H1 (cell line): ENCODE results near the gene GYPC. TPM values are rescaled to one million over a fixed set of nuclear protein-coding genes. Genes with fewer than 3 reads are reported as not detected.

Source experiments
- CTCF ChIA-PET: fragments of 300-600 bp; sonication (Branson Sonifier 250); formaldehyde crosslinking; loops from one replicate; lab custom pipeline; 2021; ENCODE audit not compliant: partially characterized antibody; lab: Charles Lee
- POLR2A ChIA-PET: fragments of 300-600 bp; sonication (Branson Sonifier 250); formaldehyde crosslinking; loops from one replicate; lab custom pipeline; 2021; ENCODE audit warnings: inconsistent platforms; ENCODE audit not compliant: partially characterized antibody; lab: Charles Lee
- DNase-seq, 2 experiments: peaks; one replicate each; pipeline versions ENCODE4 v3.0.0 to v3.0.0-alpha.2; 2010 to 2022; ENCODE audit warnings: low spot score in 2 of 2, low read depth in 1 of 2, mixed read lengths in 1 of 2
- FAIRE-seq: peaks from 2 replicates; lab custom pipeline; 2011; peaks lifted over from hg19 to GRCh38; lab: Jason Lieb, UNC
- H2AFZ ChIP-seq: 2 replicates; pipeline ENCODE4 v1.8.1; 2012; ENCODE audit warnings: low read length, inconsistent platforms
- H2AK5ac ChIP-seq: 2 replicates; pipeline ENCODE4 v1.6.1; 2013; ENCODE audit warnings: low read depth, low read length
- H2BK120ac ChIP-seq: replicated peaks from 2 replicates; pipeline ENCODE3; 2013; ENCODE audit warnings: low read depth, low read length, inconsistent platforms
- H2BK12ac ChIP-seq: 2 replicates; pipeline ENCODE4 v1.6.1; 2013; ENCODE audit warnings: low read depth, low read length
- H2BK15ac ChIP-seq: 2 replicates; pipeline ENCODE4 v1.6.1; 2013; ENCODE audit warnings: low read length
- H2BK20ac ChIP-seq: 2 replicates; pipeline ENCODE4 v1.6.1; 2013; ENCODE audit warnings: low read length
- H2BK5ac ChIP-seq: 2 replicates; pipeline ENCODE4 v1.6.1; 2013; ENCODE audit warnings: low read depth, low read length
- H3K14ac ChIP-seq: 2 replicates; pipeline ENCODE4 v1.6.1; 2013; ENCODE audit warnings: inconsistent platforms; ENCODE audit not compliant: insufficient read length
- H3K18ac ChIP-seq: 2 replicates; pipeline ENCODE4 v1.6.1; 2013; ENCODE audit warnings: low read length; ENCODE audit errors: extremely low read depth
- H3K23ac ChIP-seq: 2 replicates; pipeline ENCODE4 v1.6.1; 2013; ENCODE audit warnings: inconsistent platforms; ENCODE audit not compliant: insufficient read length
- H3K23me2 ChIP-seq: 2 replicates; pipeline ENCODE4 v1.6.1; 2013; ENCODE audit warnings: low read depth, low read length
- H3K27ac ChIP-seq: 2 replicates; pipeline ENCODE4 v1.6.1; 2011; ENCODE audit warnings: low read depth, low read length, inconsistent platforms
- H3K27me3 ChIP-seq, 4 experiments: replicated peaks in 1 of 4; 1 replicate in 1 of 4; 2 replicates in 3 of 4; pipeline versions ENCODE4 v1.6.1 to v1.8.1; 2011 to 2013; ENCODE audit warnings: low read length in 3 of 4, mild to moderate bottlenecking in 3 of 4, inconsistent platforms in 2 of 4, mixed read lengths in 2 of 4, moderate library complexity in 1 of 4; ENCODE audit not compliant: control insufficient read depth in 3 of 4, insufficient read depth in 3 of 4; ENCODE audit errors: extremely low read depth in 1 of 4
- H3K36me3 ChIP-seq, 4 experiments: 2 replicates each; pipeline versions ENCODE4 v1.6.1 to v1.8.1; 2011 to 2013; ENCODE audit warnings: mild to moderate bottlenecking in 4 of 4, low read length in 3 of 4, moderate library complexity in 2 of 4, control low read depth in 1 of 4, inconsistent platforms in 1 of 4; ENCODE audit not compliant: insufficient read depth in 4 of 4, control insufficient read depth in 2 of 4
- H3K4ac ChIP-seq: replicated peaks from 2 replicates; pipeline ENCODE3; 2013; ENCODE audit warnings: low read length, low read depth, mixed read lengths, inconsistent platforms; ENCODE audit not compliant: insufficient read length
- H3K4me1 ChIP-seq, 4 experiments: replicated peaks in 1 of 4; 1 replicate in 1 of 4; 2 replicates in 3 of 4; pipeline versions ENCODE4 v1.6.1 to v1.8.1; 2011 to 2013; ENCODE audit warnings: low read length in 3 of 4, inconsistent platforms in 2 of 4, mixed read lengths in 1 of 4; ENCODE audit not compliant: insufficient read depth in 4 of 4, control insufficient read depth in 3 of 4
- H3K4me2 ChIP-seq, 2 experiments: 2 replicates each; pipeline versions ENCODE4 v1.6.1 to v1.8.1; 2011 to 2013; ENCODE audit warnings: low read depth in 2 of 2, low read length in 2 of 2, control low read depth in 1 of 2, inconsistent platforms in 1 of 2, mild to moderate bottlenecking in 1 of 2; ENCODE audit not compliant: insufficient read depth in 1 of 2
- H3K4me3 ChIP-seq, 4 experiments: fragments of 200-600, 300-600 bp in 1 of 4; sonication (generic), shearing (Covaris generic), sonication (Bioruptor Twin) in 1 of 4; 2 replicates each; pipeline versions ENCODE4 v1.5.1 to v1.8.1; 2011 to 2016; ENCODE audit warnings: low read length in 4 of 4, low read depth in 3 of 4, control low read depth in 2 of 4, inconsistent platforms in 2 of 4, mild to moderate bottlenecking in 2 of 4, mixed read lengths in 1 of 4, moderate library complexity in 1 of 4; ENCODE audit not compliant: insufficient read depth in 2 of 4; ENCODE audit errors: extremely low read depth in 1 of 4
- H3K56ac ChIP-seq: replicated peaks from 2 replicates; pipeline ENCODE3; 2013; ENCODE audit warnings: low read depth, mild to moderate bottlenecking, mixed read lengths, low read length, inconsistent platforms; ENCODE audit not compliant: insufficient read length
- H3K79me1 ChIP-seq: 2 replicates; pipeline ENCODE4 v1.6.1; 2013; ENCODE audit warnings: low read depth, low read length, control low read depth
- H3K79me2 ChIP-seq, 2 experiments: 2 replicates each; pipeline versions ENCODE4 v1.6.1 to v1.8.1; 2012 to 2013; ENCODE audit warnings: low read length in 2 of 2, mild to moderate bottlenecking in 2 of 2, inconsistent platforms in 1 of 2; ENCODE audit not compliant: insufficient read depth in 2 of 2, control insufficient read depth in 1 of 2
- H3K9ac ChIP-seq, 4 experiments: replicated peaks in 1 of 4; 1 replicate in 1 of 4; 2 replicates in 3 of 4; pipeline versions ENCODE4 v1.6.1 to v1.8.1; 2011 to 2013; ENCODE audit warnings: low read depth in 3 of 4, low read length in 3 of 4, control low read depth in 2 of 4, mild to moderate bottlenecking in 2 of 4, moderate library complexity in 2 of 4, inconsistent platforms in 1 of 4; ENCODE audit errors: extremely low read depth in 1 of 4
- H3K9me3 ChIP-seq, 2 experiments: 2 replicates each; pipeline versions ENCODE4 v1.6.1 to v1.8.1; 2012 to 2013; ENCODE audit warnings: mild to moderate bottlenecking in 2 of 2, moderate library complexity in 2 of 2, control low read depth in 1 of 2, inconsistent platforms in 1 of 2, low read depth in 1 of 2, low read length in 1 of 2, mixed read lengths in 1 of 2; ENCODE audit not compliant: insufficient read depth in 2 of 2
- H4K20me1 ChIP-seq, 2 experiments: replicated peaks in 1 of 2; 2 replicates each; pipeline versions ENCODE3 to v1.8.1; 2011 to 2013; ENCODE audit warnings: inconsistent platforms in 2 of 2, low read length in 2 of 2, mild to moderate bottlenecking in 1 of 2; ENCODE audit not compliant: insufficient read depth in 2 of 2, control insufficient read depth in 1 of 2
- H4K5ac ChIP-seq: 2 replicates; pipeline ENCODE4 v1.6.1; 2013; ENCODE audit warnings: low read length, low read depth, mixed read lengths, inconsistent platforms; ENCODE audit not compliant: insufficient read length
- H4K8ac ChIP-seq: 2 replicates; pipeline ENCODE4 v1.8.0; 2013; ENCODE audit warnings: mild to moderate bottlenecking, moderate library complexity, low read length, inconsistent platforms; ENCODE audit not compliant: insufficient read depth; ENCODE audit errors: extremely low read depth
- H4K91ac ChIP-seq: replicated peaks from 2 replicates; pipeline ENCODE3; 2013; ENCODE audit warnings: low read length, mixed read lengths, inconsistent platforms; ENCODE audit not compliant: insufficient read length
- CBX5 ChIP-seq: fragments of 300-800, 300-1000 bp; sonication (generic); IDR thresholded peaks from 2 replicates; pipeline ENCODE4 v1.7.1; 2016; ENCODE audit warnings: antibody characterized with exemption, low read length, low read depth
- CBX8 ChIP-seq: fragments of 300-800, 300-1000 bp; sonication (generic); IDR thresholded peaks from 2 replicates; pipeline ENCODE4 v1.7.1; 2016; ENCODE audit warnings: low read depth, low read length, borderline replicate concordance
- CHD1 ChIP-seq: IDR thresholded peaks from 2 replicates; pipeline ENCODE4 v1.6.1; 2012; ENCODE audit warnings: low read depth, low read length, improper control_type of control experiment
- EGR1 ChIP-seq: IDR thresholded peaks from 2 replicates; pipeline ENCODE4 v1.6.1; 2011; ENCODE audit warnings: low read depth, low read length, borderline replicate concordance
- FOSL1 ChIP-seq: IDR thresholded peaks from 2 replicates; pipeline ENCODE4 v1.6.1; 2011; ENCODE audit warnings: mild to moderate bottlenecking, low read depth, low read length, moderate library complexity; ENCODE audit not compliant: insufficient read depth
- MAFK ChIP-seq: IDR thresholded peaks from 2 replicates; pipeline ENCODE4 v1.6.1; 2012; ENCODE audit warnings: low read depth, mild to moderate bottlenecking, improper control_type of control experiment, low read length
- PHF8 ChIP-seq: fragments of 200-600 bp; sonication (generic); conservative IDR thresholded peaks from 2 replicates; pipeline ENCODE4 v1.7.1; 2012; ENCODE audit warnings: low read depth, mild to moderate bottlenecking, inconsistent platforms, low read length, moderate library complexity
- POLR2A ChIP-seq, 2 experiments: IDR thresholded peaks; 1 replicate in 1 of 2; 2 replicates in 1 of 2; pipeline ENCODE4 v1.6.1; 2011; ENCODE audit warnings: low read depth in 2 of 2, low read length in 2 of 2, mild to moderate bottlenecking in 2 of 2; ENCODE audit errors: control extremely low read depth in 1 of 2
- RBBP5 ChIP-seq: IDR thresholded peaks from 2 replicates; pipeline ENCODE4 v1.7.1; 2012; ENCODE audit warnings: low read depth, mild to moderate bottlenecking, inconsistent platforms, low read length, moderate library complexity, borderline replicate concordance
- RXRA ChIP-seq: IDR thresholded peaks from 2 replicates; pipeline ENCODE4 v1.6.1; 2011; ENCODE audit warnings: low read depth, mild to moderate bottlenecking, low read length, moderate library complexity; ENCODE audit not compliant: insufficient read depth
- SRF ChIP-seq: IDR thresholded peaks from 2 replicates; pipeline ENCODE4 v1.6.1; 2011; ENCODE audit warnings: mild to moderate bottlenecking, low read depth, low read length, moderate library complexity
- YY1 ChIP-seq: IDR thresholded peaks from 2 replicates; pipeline ENCODE4 v1.6.1; 2011; ENCODE audit warnings: low read depth, mild to moderate bottlenecking, low read length
- WGBS, 2 experiments: shearing (Covaris generic) in 1 of 2; methylation state at CpG; one replicate each; pipeline versions ENCODE4 v1.1.6 to v1.1.7; 2013 to 2015; ENCODE audit warnings: low lambda C conversion rate in 2 of 2, mixed read lengths in 2 of 2, inconsistent platforms in 1 of 2, low coverage in 1 of 2, missing lambda C conversion rate in 1 of 2; ENCODE audit not compliant: insufficient replicate concordance in 2 of 2, insufficient coverage in 1 of 2, insufficient read length in 1 of 2; ENCODE audit errors: extremely low coverage in 1 of 2, missing lambda C conversion rate in 1 of 2; 5-methylcytosine and 5-hydroxymethylcytosine counted together
- polyA plus RNA-seq, 7 experiments: library from polyadenylated mRNA; depleted of rRNA in 3 of 7; stranded (reverse) in 5 of 7; unstranded in 2 of 7; fragments of >200 nt in 5 of 7; fragments of 200-250 nt in 2 of 7; gene quantifications; 1 replicate in 5 of 7; 2 replicates in 1 of 7; 4 replicates in 1 of 7; pipeline versions ENCODE4 v1.2.1 to v1.2.3, GENCODE V29; 2011 to 2013; ENCODE audit warnings: missing spikeins in 2 of 7, mixed read lengths in 2 of 7
- total RNA-seq: library from RNA; stranded (reverse); fragmentation: NEBNext Ultra II Directional; extraction: Animal tissue kit (Norgen Biotek cat#: 25700); gene quantifications from 2 replicates; pipeline ENCODE4 v1.2.1, GENCODE V29; 2021

GYPC gene
- total and polyA plus RNA-seq, 2 of the 8 experiments (the other 6 are each of a cell fraction or from before 2014, with no cell fraction given), result 26.8 to 53.6 TPM

- H3K27ac ChIP-seq, result no peak overlapping the region
Observed at GRCh38 chr2:126643972-126644371, 12.0 kb upstream of the GYPC start.

More at GRCh38 chr2:126643972-126644371, 12.0 kb upstream of the GYPC start:
- H3K56ac ChIP-seq, result no peak overlapping the region
- H3K4me2 ChIP-seq, result no peak overlapping the region
- no peak overlapping the region for H2BK120ac ChIP-seq
- no peak overlapping the region for H4K91ac ChIP-seq
- peaks cover 0 to 5% (median 4%) of the 10 kb centered on the region in 4 experiments; a peak in 2 of 7 replicates for H3K4me1 ChIP-seq
- no peak for TF ChIP-seq POLR2A (IDR thresholded peaks at IDR 0.05; ENCODE audit: control extremely low read depth in 1 of 2, low read depth in 2 of 2, low read length in 2 of 2)
- no peak for TF ChIP-seq SRF
- TF ChIP-seq MAFK, result no peak
- no peak for TF ChIP-seq CHD1
- no peak for TF ChIP-seq CBX5
- TF ChIP-seq CBX8, result no peak
- TF ChIP-seq RBBP5, result no peak
- no peak for TF ChIP-seq YY1
- TF ChIP-seq FOSL1, result no peak
- no peak for TF ChIP-seq EGR1
- TF ChIP-seq RXRA, result no peak
- TF ChIP-seq PHF8, result no peak
- no peaks in the 10 kb centered on the region; a peak in 1 of 4 replicates for H3K79me2 ChIP-seq
- no peak for FAIRE-seq
- no peak overlapping the region for H3K14ac ChIP-seq
- no peak overlapping the region for H2BK20ac ChIP-seq
- POLR2A ChIA-PET, result interaction anchor here (0.7 to 1.1 kb wide), 2 partner anchors 13 to 75 kb away, joined by 3 to 6 read pairs; no protein-coding TSS in a partner anchor
- no peak for DNase-seq
- H3K4me3 ChIP-seq, result no peak overlapping the region
- H2BK12ac ChIP-seq, result no peak overlapping the region
- H3K23me2 ChIP-seq, result no peaks in the 10 kb centered on the region
- no peaks in the 10 kb centered on the region for H4K20me1 ChIP-seq
- no peaks in the 10 kb centered on the region for H3K9me3 ChIP-seq
- H2AFZ ChIP-seq, result no peak overlapping the region
- no peaks in the 10 kb centered on the region for H3K79me1 ChIP-seq
- H2BK15ac ChIP-seq, result no peak overlapping the region
- H3K36me3 ChIP-seq, result no peaks in the 10 kb centered on the region
- 0 out of 2 replicates have a peak overlapping the region, but pooled peaks have one; percentile 12 for H4K8ac ChIP-seq
- H3K4ac ChIP-seq, result no peak overlapping the region
- no peaks in the 10 kb centered on the region for H3K27me3 ChIP-seq
- H2BK5ac ChIP-seq, result no peak overlapping the region
- no peak overlapping the region for H4K5ac ChIP-seq
- WGBS, 2 experiments, result 77% methylated on average over 3 of the region's 3 CpGs; no CpG with 5 or more reads in 1 of the 2 experiments
- H3K9ac ChIP-seq, result no peak overlapping the region
- H2AK5ac ChIP-seq, result no peak overlapping the region
- H3K18ac ChIP-seq, result no peak overlapping the region
- H3K23ac ChIP-seq, result no peak overlapping the region
- CTCF ChIA-PET, result interaction anchor here (0.7 to 2.4 kb wide), 12 partner anchors 9 to 827 kb away, joined by 3 to 16 read pairs (median 4); no protein-coding TSS in a partner anchor
